Neural progenitor cell (in vitro differentiated cells): ENCODE data around the gene TMEM30A. TPM values are rescaled to one million over a fixed set of nuclear protein-coding genes. Genes with fewer than 3 reads are reported as not detected.

Experiments used
- DNase-seq: peaks from one replicate; pipeline ENCODE4 v3.0.0-alpha.2; 2016; ENCODE audit warnings: low spot score
- H2AFZ ChIP-seq: fragments of 200-600 bp; sonication (generic); replicated peaks from 2 replicates; pipeline ENCODE4 v1.6.1; 2016; ENCODE audit warnings: antibody characterized with exemption
- H3F3A ChIP-seq: fragments of 200-600 bp; sonication (generic); 2 replicates; pipeline ENCODE4 v1.6.1; 2016; ENCODE audit warnings: antibody characterized with exemption, low read depth
- H3K27ac ChIP-seq: fragments of 200-600 bp; sonication (generic); 2 replicates; pipeline ENCODE4 v1.5.1; 2016; ENCODE audit warnings: mild to moderate bottlenecking
- H3K27me3 ChIP-seq: fragments of 200-600 bp; sonication (generic); 2 replicates; pipeline ENCODE4 v1.6.1; 2016; ENCODE audit warnings: mild to moderate bottlenecking, moderate library complexity
- H3K36me3 ChIP-seq: fragments of 200-600 bp; sonication (generic); 2 replicates; pipeline ENCODE4 v1.5.1; 2016
- H3K4me1 ChIP-seq: fragments of 200-600 bp; sonication (generic); 2 replicates; pipeline ENCODE4 v1.6.1; 2016; ENCODE audit warnings: mixed run types
- H3K4me2 ChIP-seq: fragments of 200-600 bp; sonication (generic); 2 replicates; pipeline ENCODE4 v1.6.1; 2016
- H3K4me3 ChIP-seq: fragments of 200-600 bp; sonication (generic); 2 replicates; pipeline ENCODE4 v1.5.1; 2016
- H3K79me2 ChIP-seq: fragments of 200-600 bp; sonication (generic); 2 replicates; pipeline ENCODE4 v1.6.1; 2016; ENCODE audit warnings: low read depth
- H3K9ac ChIP-seq: fragments of 200-600 bp; sonication (generic); 2 replicates; pipeline ENCODE4 v1.6.1; 2016
- H3K9me3 ChIP-seq: fragments of 200-600 bp; sonication (generic); 2 replicates; pipeline ENCODE4 v1.5.1; 2016; ENCODE audit warnings: low read depth
- H4K20me1 ChIP-seq: fragments of 200-600 bp; sonication (generic); 2 replicates; pipeline ENCODE4 v1.6.1; 2016; ENCODE audit warnings: low read depth
- H3K27ac Mint-ChIP-seq: 3 replicates; pipeline ENCODE4 v1.8.0; 2021; ENCODE audit warnings: mixed read lengths
- H3K27me3 Mint-ChIP-seq: 2 replicates; pipeline ENCODE4 v1.8.0; 2022; ENCODE audit warnings: low read depth, mild to moderate bottlenecking, inconsistent platforms, moderate library complexity, mixed read lengths; ENCODE audit not compliant: insufficient read depth
- H3K36me3 Mint-ChIP-seq: 3 replicates; pipeline ENCODE4 v1.8.0; 2021; ENCODE audit warnings: mixed read lengths
- H3K4me1 Mint-ChIP-seq: 3 replicates; pipeline ENCODE4 v1.8.0; 2021; ENCODE audit warnings: mixed read lengths
- H3K4me3 Mint-ChIP-seq: 3 replicates; pipeline ENCODE4 v1.8.0; 2021; ENCODE audit warnings: mild to moderate bottlenecking, moderate library complexity, mixed read lengths
- H3K9me3 Mint-ChIP-seq: 3 replicates; pipeline ENCODE4 v1.8.0; 2020; ENCODE audit warnings: mixed read lengths
- CTCF ChIP-seq: fragments of 200-600 bp; sonication (generic); IDR thresholded peaks from 2 replicates; pipeline ENCODE4 v1.5.1; 2017; ENCODE audit warnings: antibody characterized with exemption, mild to moderate bottlenecking
- EZH2 ChIP-seq: fragments of 200-600 bp; sonication (generic); IDR thresholded peaks from 2 replicates; pipeline ENCODE4 v1.6.1; 2017; ENCODE audit warnings: antibody characterized with exemption, mild to moderate bottlenecking, moderate library complexity
- EZH2phosphoT487 ChIP-seq: fragments of 200-600 bp; sonication (generic); IDR thresholded peaks from 2 replicates; pipeline ENCODE4 v1.6.1; 2017; ENCODE audit warnings: antibody characterized with exemption
- total RNA-seq: library from RNA; depleted of rRNA; stranded (reverse); fragments of >200 nt; gene quantifications from 2 replicates; pipeline ENCODE4 v1.2.3, GENCODE V29; 2015; ENCODE audit warnings: low replicate concordance

TMEM30A gene
- total RNA-seq, 1 donor from 2014 or later: 86.0 TPM

GRCh38 chr6:75223428-75223827, 61.2 kb downstream of the TMEM30A start:
- no peak overlapping the region for H3K4me2 ChIP-seq

GRCh38 chr6:75222261-75222660, 62.3 kb downstream of the TMEM30A start:
- no peak for DNase-seq
- peaks cover 4% of the 10 kb centered on the region for H3K27me3 Mint-ChIP-seq
- no peak overlapping the region for H3K9ac ChIP-seq
- H3K4me3 Mint-ChIP-seq: no peak overlapping the region
- peaks cover 10% of the 10 kb centered on the region for H3K4me1 ChIP-seq
- no peaks in the 10 kb centered on the region for H3K9me3 Mint-ChIP-seq
- H3K27ac ChIP-seq: no peak overlapping the region
- H3K4me1 Mint-ChIP-seq: no peaks in the 10 kb centered on the region
- no peaks in the 10 kb centered on the region for H3F3A ChIP-seq
- H4K20me1 ChIP-seq: no peaks in the 10 kb centered on the region
- no peak for TF ChIP-seq CTCF
- no peak for TF ChIP-seq EZH2
- no peak for TF ChIP-seq EZH2phosphoT487
- H3K27ac Mint-ChIP-seq: no peak overlapping the region
- no peaks in the 10 kb centered on the region for H3K9me3 ChIP-seq
- H3K79me2 ChIP-seq: no peaks in the 10 kb centered on the region
- H3K36me3 ChIP-seq: no peaks in the 10 kb centered on the region
- no peak overlapping the region for H3K4me2 ChIP-seq
- no peak overlapping the region for H3K4me3 ChIP-seq
- H3K36me3 Mint-ChIP-seq: no peaks in the 10 kb centered on the region
- peak overlapping the region; percentile 32 for H2AFZ ChIP-seq
- H3K27me3 ChIP-seq: no peaks in the 10 kb centered on the region

More at GRCh38 chr6:75223428-75223827, 61.2 kb downstream of the TMEM30A start:
- no peaks in the 10 kb centered on the region for H3K27me3 ChIP-seq
- H3K9ac ChIP-seq: no peak overlapping the region
- H3F3A ChIP-seq: no peaks in the 10 kb centered on the region
- no peaks in the 10 kb centered on the region for H3K9me3 Mint-ChIP-seq
- H3K27me3 Mint-ChIP-seq: peaks cover 4% of the 10 kb centered on the region
- no peaks in the 10 kb centered on the region for H3K4me1 Mint-ChIP-seq
- no peak overlapping the region for H3K27ac ChIP-seq
- peaks cover 10% of the 10 kb centered on the region for H3K4me1 ChIP-seq
- H3K36me3 Mint-ChIP-seq: no peaks in the 10 kb centered on the region
- no peak overlapping the region for H3K4me3 ChIP-seq
- no peak overlapping the region for H3K4me3 Mint-ChIP-seq
- H3K9me3 ChIP-seq: no peaks in the 10 kb centered on the region
- DNase-seq: no peak
- H3K36me3 ChIP-seq: no peaks in the 10 kb centered on the region
- H4K20me1 ChIP-seq: no peaks in the 10 kb centered on the region
- peak overlapping the region; percentile 22 for H2AFZ ChIP-seq
- no peak for TF ChIP-seq EZH2
- no peak for TF ChIP-seq EZH2phosphoT487
- TF ChIP-seq CTCF: no peak
- no peak overlapping the region for H3K27ac Mint-ChIP-seq
- H3K79me2 ChIP-seq: no peaks in the 10 kb centered on the region

- Mint-ChIP-seq H3K36me3 (no peaks in the 10 kb centered on the region), H3K4me3 (no peak overlapping the region), H3K27me3 (peaks cover 4% of the 10 kb centered on the region), H3K4me1 (no peaks in the 10 kb centered on the region), H3K9me3 (no peaks in the 10 kb centered on the region), H3K27ac (no peak overlapping the region)
- Histone ChIP-seq H3F3A (no peaks in the 10 kb centered on the region), H3K36me3 (no peaks in the 10 kb centered on the region), H4K20me1 (no peaks in the 10 kb centered on the region), H3K4me2 (no peak overlapping the region), H3K9me3 (no peaks in the 10 kb centered on the region), H3K4me1 (peaks cover 10% of the 10 kb centered on the region), H3K9ac (no peak overlapping the region), H3K27ac (no peak overlapping the region), H3K79me2 (no peaks in the 10 kb centered on the region), H2AFZ (no peak overlapping the region), H3K27me3 (no peaks in the 10 kb centered on the region), H3K4me3 (no peak overlapping the region)
- no peak for DNase-seq
- TF ChIP-seq EZH2: no peak
- TF ChIP-seq EZH2phosphoT487: no peak
These were observed 63.5 kb downstream of the TMEM30A start for GRCh38 chr6:75221116-75221515.

- no peak overlapping the region for H3K27ac Mint-ChIP-seq
- H3K27ac ChIP-seq: no peak overlapping the region
- no peaks in the 10 kb centered on the region for H3K9me3 Mint-ChIP-seq
- no peak for DNase-seq
- H3F3A ChIP-seq: no peaks in the 10 kb centered on the region
- H2AFZ ChIP-seq: no peak overlapping the region
- H4K20me1 ChIP-seq: no peaks in the 10 kb centered on the region
- no peaks in the 10 kb centered on the region for H3K9me3 ChIP-seq
- no peaks in the 10 kb centered on the region for H3K79me2 ChIP-seq
- H3K4me3 Mint-ChIP-seq: no peak overlapping the region
- no peak overlapping the region for H3K9ac ChIP-seq
- no peaks in the 10 kb centered on the region for H3K36me3 ChIP-seq
- H3K27me3 ChIP-seq: no peaks in the 10 kb centered on the region
- peaks cover 10% of the 10 kb centered on the region for H3K4me1 ChIP-seq
- H3K4me2 ChIP-seq: no peak overlapping the region
- peaks cover 4% of the 10 kb centered on the region for H3K27me3 Mint-ChIP-seq
- no peaks in the 10 kb centered on the region for H3K4me1 Mint-ChIP-seq
- H3K36me3 Mint-ChIP-seq: no peaks in the 10 kb centered on the region
- TF ChIP-seq EZH2 (no peak), CTCF (no peak), EZH2phosphoT487 (no peak)
- no peak overlapping the region for H3K4me3 ChIP-seq
These were observed 64.2 kb downstream of the TMEM30A start for GRCh38 chr6:75220357-75220756.
